T-helper 2 cell treated with Interferon-gamma antibody and Interleukin-4, amounts not matched to agents 5 μg/mL and 100 μg/mL, for 36 hours (primary cell): ENCODE measurements around the gene CLTRN.

Source experiments
- DNase-seq: peaks from one replicate; pipeline ENCODE4 v3.0.0; 2021; ENCODE audit warnings: low spot score
- H3K27ac Mint-ChIP-seq: one replicate; pipeline ENCODE4 v1.8.0; 2021; ENCODE audit warnings: mild to moderate bottlenecking, mixed read lengths
- H3K27me3 Mint-ChIP-seq: one replicate; pipeline ENCODE4 v1.8.0; 2021; ENCODE audit warnings: low read depth, mixed read lengths
- H3K36me3 Mint-ChIP-seq: one replicate; pipeline ENCODE4 v1.8.0; 2021; ENCODE audit warnings: low read depth, mixed read lengths
- H3K4me1 Mint-ChIP-seq: one replicate; pipeline ENCODE4 v1.8.0; 2021; ENCODE audit warnings: low read depth, mixed read lengths
- H3K4me3 Mint-ChIP-seq: one replicate; pipeline ENCODE4 v1.8.0; 2022; ENCODE audit warnings: mild to moderate bottlenecking, moderate library complexity, mixed read lengths
- H3K9me3 Mint-ChIP-seq: one replicate; pipeline ENCODE4 v1.8.0; 2021; ENCODE audit warnings: mixed read lengths

Gene CLTRN

GRCh38 chrX:15623054-15623453 is 41.6 kb downstream of the CLTRN start:
- no peak for DNase-seq
- H3K4me1 Mint-ChIP-seq, result no peaks in the 10 kb centered on the region
- H3K4me3 Mint-ChIP-seq, result no peak overlapping the region
- H3K9me3 Mint-ChIP-seq, result no peaks in the 10 kb centered on the region
- no peak overlapping the region for H3K27ac Mint-ChIP-seq
- H3K27me3 Mint-ChIP-seq, result no peaks in the 10 kb centered on the region
- H3K36me3 Mint-ChIP-seq, result no peaks in the 10 kb centered on the region

GRCh38 chrX:15619053-15619755 is 45.4 kb downstream of the CLTRN start:
- H3K4me1 Mint-ChIP-seq, result no peaks in the 10 kb centered on the region
- H3K4me3 Mint-ChIP-seq, result no peak overlapping the region
- DNase-seq, result no peak
- no peak overlapping the region for H3K27ac Mint-ChIP-seq
- H3K27me3 Mint-ChIP-seq, result no peaks in the 10 kb centered on the region
- H3K9me3 Mint-ChIP-seq, result no peaks in the 10 kb centered on the region
- H3K36me3 Mint-ChIP-seq, result no peaks in the 10 kb centered on the region

- Mint-ChIP-seq H3K27me3 (no peaks in the 10 kb centered on the region), H3K4me1 (no peaks in the 10 kb centered on the region), H3K4me3 (no peak overlapping the region), H3K9me3 (no peaks in the 10 kb centered on the region), H3K27ac (no peak overlapping the region), H3K36me3 (no peaks in the 10 kb centered on the region)
- DNase-seq, result no peak
Observed at GRCh38 chrX:15617111-15617510, 47.5 kb downstream of the CLTRN start.

- Mint-ChIP-seq H3K4me1 (no peaks in the 10 kb centered on the region), H3K9me3 (no peaks in the 10 kb centered on the region), H3K27ac (no peak overlapping the region), H3K27me3 (no peaks in the 10 kb centered on the region), H3K36me3 (no peaks in the 10 kb centered on the region), H3K4me3 (no peak overlapping the region)
- no peak for DNase-seq
Observed at GRCh38 chrX:15616531-15616930, 48.1 kb downstream of the CLTRN start.

- no peaks in the 10 kb centered on the region for H3K36me3 Mint-ChIP-seq
- H3K4me3 Mint-ChIP-seq, result no peak overlapping the region
- no peaks in the 10 kb centered on the region for H3K9me3 Mint-ChIP-seq
- no peak overlapping the region for H3K27ac Mint-ChIP-seq
- H3K4me1 Mint-ChIP-seq, result no peaks in the 10 kb centered on the region
- no peak for DNase-seq
- no peaks in the 10 kb centered on the region for H3K27me3 Mint-ChIP-seq
Observed at GRCh38 chrX:15607067-15607466, 57.5 kb downstream of the CLTRN start.

GRCh38 chrX:15606136-15606535 is 58.5 kb downstream of the CLTRN start:
- Mint-ChIP-seq H3K36me3 (no peaks in the 10 kb centered on the region), H3K27me3 (peaks cover 2% of the 10 kb centered on the region)

GRCh38 chrX:15605226-15605625 is 59.4 kb downstream of the CLTRN start:
- no peak for DNase-seq
- no peaks in the 10 kb centered on the region for H3K36me3 Mint-ChIP-seq
- no peaks in the 10 kb centered on the region for H3K9me3 Mint-ChIP-seq
- no peak overlapping the region for H3K4me3 Mint-ChIP-seq
- no peak overlapping the region for H3K27ac Mint-ChIP-seq
- H3K4me1 Mint-ChIP-seq, result no peaks in the 10 kb centered on the region
- H3K27me3 Mint-ChIP-seq, result peaks cover 2% of the 10 kb centered on the region

More at GRCh38 chrX:15606136-15606535, 58.5 kb downstream of the CLTRN start:
- Mint-ChIP-seq H3K4me3 (no peak overlapping the region), H3K9me3 (no peaks in the 10 kb centered on the region), H3K27ac (no peak overlapping the region), H3K4me1 (no peaks in the 10 kb centered on the region)
- DNase-seq, result no peak

GRCh38 chrX:15602761-15603160 is 61.8 kb downstream of the CLTRN start:
- H3K27me3 Mint-ChIP-seq, result peaks cover 2% of the 10 kb centered on the region
- H3K4me1 Mint-ChIP-seq, result no peaks in the 10 kb centered on the region
- DNase-seq, result no peak
- no peak overlapping the region for H3K27ac Mint-ChIP-seq
- H3K36me3 Mint-ChIP-seq, result no peaks in the 10 kb centered on the region
- H3K4me3 Mint-ChIP-seq, result no peak overlapping the region
- no peaks in the 10 kb centered on the region for H3K9me3 Mint-ChIP-seq

GRCh38 chrX:15601932-15602331 is 62.7 kb downstream of the CLTRN start:
- Mint-ChIP-seq H3K27me3 (peaks cover 2% of the 10 kb centered on the region), H3K36me3 (no peaks in the 10 kb centered on the region), H3K27ac (no peak overlapping the region), H3K4me3 (no peak overlapping the region), H3K9me3 (no peaks in the 10 kb centered on the region), H3K4me1 (no peaks in the 10 kb centered on the region)
- DNase-seq, result no peak

- Mint-ChIP-seq H3K27me3 (peaks cover 2% of the 10 kb centered on the region), H3K4me3 (no peak within 1 kb of the TSS), H3K27ac (no peak within 1 kb of the TSS), H3K4me1 (no peaks in the 10 kb centered on the region), H3K9me3 (no peaks in the 10 kb centered on the region), H3K36me3 (no peaks in the 10 kb centered on the region)
- no peak for DNase-seq
Observed at GRCh38 chrX:15600745-15601144, 63.9 kb downstream of the CLTRN start, which contains the start of gene ACE2. Gene ACE2, minus strand, starts transcription at chrX:15600960. Its CDS starts 49 bp downstream, at chrX:15600911.

GRCh38 chrX:15600049-15600448 is 64.6 kb downstream of the CLTRN start:
- Mint-ChIP-seq H3K27ac (no peak overlapping the region), H3K9me3 (no peaks in the 10 kb centered on the region), H3K4me3 (no peak overlapping the region), H3K4me1 (no peaks in the 10 kb centered on the region), H3K27me3 (peaks cover 2% of the 10 kb centered on the region), H3K36me3 (no peaks in the 10 kb centered on the region)
- DNase-seq, result no peak

- Mint-ChIP-seq H3K4me1 (no peaks in the 10 kb centered on the region), H3K36me3 (no peaks in the 10 kb centered on the region), H3K9me3 (no peaks in the 10 kb centered on the region), H3K27ac (no peak overlapping the region), H3K27me3 (peaks cover 2% of the 10 kb centered on the region), H3K4me3 (no peak overlapping the region)
- no peak for DNase-seq
Observed at GRCh38 chrX:15599461-15599860, 65.1 kb downstream of the CLTRN start.

- no peaks in the 10 kb centered on the region for H3K36me3 Mint-ChIP-seq
- H3K9me3 Mint-ChIP-seq, result no peaks in the 10 kb centered on the region
- no peak overlapping the region for H3K27ac Mint-ChIP-seq
- no peak for DNase-seq
- no peaks in the 10 kb centered on the region for H3K4me1 Mint-ChIP-seq
- no peak overlapping the region for H3K4me3 Mint-ChIP-seq
- peaks cover 2% of the 10 kb centered on the region for H3K27me3 Mint-ChIP-seq
Observed at GRCh38 chrX:15598026-15598425, 66.6 kb downstream of the CLTRN start.

GRCh38 chrX:15594371-15594770 is 70.2 kb downstream of the CLTRN start:
- Mint-ChIP-seq H3K9me3 (no peaks in the 10 kb centered on the region), H3K4me3 (no peak overlapping the region), H3K36me3 (no peaks in the 10 kb centered on the region), H3K4me1 (no peaks in the 10 kb centered on the region), H3K27me3 (peaks cover 9% of the 10 kb centered on the region), H3K27ac (no peak overlapping the region)
- no peak for DNase-seq
